HCT116 (cell line): ENCODE data around the gene CNOT10. TPM values are rescaled to one million over a fixed set of nuclear protein-coding genes. Genes with fewer than 3 reads are reported as not detected.

Experiments used
- ATAC-seq: fragments of 200-7000 bp; cut with Tn5 transposase; 2 replicates; pipeline ENCODE4 v1.9.1; 2020; ENCODE audit warnings: mild to moderate bottlenecking, moderate library complexity
- BruUV-seq: library from RNA; stranded (reverse); fragments of 400-500 nt; replicated peaks from 2 replicates; lab custom pipeline; 2021; lab: Mats Ljungman, UMichigan
- CTCF ChIA-PET: fragments of 300-600 bp; sonication (Branson Sonifier 250); formaldehyde crosslinking; loops from one replicate; lab custom pipeline; 2021; ENCODE audit warnings: antibody characterized with exemption; lab: Charles Lee
- POLR2A ChIA-PET: fragments of 300-600, 350-600 bp; sonication (Branson Sonifier 250); formaldehyde crosslinking; loops from one replicate; lab custom pipeline; 2021; ENCODE audit warnings: antibody characterized with exemption; lab: Charles Lee
- RAD21 ChIA-PET, 2 experiments: fragments of 300-600 bp; sonication (Branson Sonifier 250); formaldehyde crosslinking; loops; one replicate each; lab custom pipeline; 2023; ENCODE audit warnings: low total read pairs in 2 of 2; ENCODE audit not compliant: uncharacterized antibody in 2 of 2, unreplicated experiment in 2 of 2, low non-redundant PET in 1 of 2; lab: Charles Lee
- DNase-seq: peaks from one replicate; pipeline ENCODE4 v3.0.0-alpha.2; 2010; ENCODE audit warnings: low read depth, low spot score
- H2AFZ ChIP-seq: fragments of 200-600 bp; shearing (Covaris generic), sonication (generic); 2 replicates; pipeline ENCODE4 v1.6.1; 2017; ENCODE audit warnings: low read depth, mixed run types, mixed read lengths, antibody characterized with exemption, low read length; ENCODE audit not compliant: poor library complexity, severe bottlenecking
- H3K27ac ChIP-seq: 2 replicates; pipeline ENCODE4 v1.5.1; 2012; ENCODE audit warnings: low read depth, low read length
- H3K27me3 ChIP-seq: fragments of 200-600 bp; sonication (generic); 2 replicates; pipeline ENCODE4 v1.6.1; 2016; ENCODE audit warnings: mixed run types, low read length, mixed read lengths; ENCODE audit not compliant: insufficient read depth
- H3K36me3 ChIP-seq, 2 experiments: fragments of 200-500 bp in 1 of 2; fragments of 200-600 bp in 1 of 2; sonication (Bioruptor generic) in 1 of 2; sonication (generic) in 1 of 2; 2 replicates each; pipeline versions ENCODE4 v1.5.1 to v1.6.1; 2014 to 2016; ENCODE audit warnings: low read length in 2 of 2, inconsistent platforms in 1 of 2, mixed read lengths in 1 of 2, mixed run types in 1 of 2; ENCODE audit not compliant: insufficient read depth in 2 of 2, control insufficient read depth in 1 of 2
- H3K4me1 ChIP-seq, 2 experiments: fragments of 200-600 bp in 1 of 2; sonication (generic) in 1 of 2; 2 replicates each; pipeline versions ENCODE4 v1.5.1 to v1.6.1; 2012 to 2017; ENCODE audit warnings: low read length in 2 of 2, inconsistent platforms in 1 of 2, mild to moderate bottlenecking in 1 of 2, mixed read lengths in 1 of 2, mixed run types in 1 of 2, moderate library complexity in 1 of 2; ENCODE audit not compliant: insufficient read depth in 2 of 2, control insufficient read depth in 1 of 2
- H3K4me2 ChIP-seq: fragments of 200-600 bp; sonication (generic); 2 replicates; pipeline ENCODE4 v1.6.1; 2017; ENCODE audit warnings: mixed run types, low read length, mixed read lengths
- H3K4me3 ChIP-seq, 2 experiments: fragments of 200-600 bp in 1 of 2; sonication (generic) in 1 of 2; replicated peaks in 1 of 2; 2 replicates each; pipeline ENCODE4 v1.5.1; 2011 to 2016; ENCODE audit warnings: low read length in 2 of 2, control low read depth in 1 of 2, low read depth in 1 of 2, mild to moderate bottlenecking in 1 of 2, mixed read lengths in 1 of 2, mixed run types in 1 of 2
- H3K79me2 ChIP-seq: fragments of 200-600 bp; sonication (generic); 2 replicates; pipeline ENCODE4 v1.6.1; 2017; ENCODE audit warnings: mild to moderate bottlenecking, mixed run types, low read length, moderate library complexity, mixed read lengths; ENCODE audit not compliant: insufficient read depth
- H3K9ac ChIP-seq: fragments of 200-600 bp; sonication (generic); 2 replicates; pipeline ENCODE4 v1.6.1; 2016; ENCODE audit warnings: low read length, mixed read lengths
- H3K9me2 ChIP-seq: fragments of 200-600 bp; sonication (generic), shearing (Covaris generic); 2 replicates; pipeline ENCODE4 v1.6.1; 2017; ENCODE audit warnings: mixed run types, mild to moderate bottlenecking, moderate library complexity; ENCODE audit not compliant: insufficient read depth
- H3K9me3 ChIP-seq, 2 experiments: fragments of 200-500 bp in 1 of 2; fragments of 200-600 bp in 1 of 2; sonication (Bioruptor generic) in 1 of 2; sonication (generic) in 1 of 2; 2 replicates each; pipeline ENCODE4 v1.6.1; 2014 to 2017; ENCODE audit warnings: low read length in 2 of 2, mixed read lengths in 2 of 2, inconsistent platforms in 1 of 2, low read depth in 1 of 2, mild to moderate bottlenecking in 1 of 2, mixed run types in 1 of 2, moderate library complexity in 1 of 2; ENCODE audit not compliant: control insufficient read depth in 1 of 2, insufficient read depth in 1 of 2
- H4K20me1 ChIP-seq: fragments of 200-600 bp; sonication (generic), shearing (Covaris generic); 2 replicates; pipeline ENCODE4 v1.6.1; 2017; ENCODE audit warnings: mixed run types, mild to moderate bottlenecking, moderate library complexity; ENCODE audit not compliant: insufficient read depth
- ATF3 ChIP-seq: IDR thresholded peaks from 2 replicates; pipeline ENCODE4 v1.6.1; 2012
- CBX3 ChIP-seq: IDR thresholded peaks from 2 replicates; pipeline ENCODE4 v1.6.1; 2012; ENCODE audit warnings: low read depth
- CEBPB ChIP-seq: IDR thresholded peaks from 2 replicates; pipeline ENCODE4 v1.6.1; 2012; ENCODE audit warnings: low read depth
- EGR1 ChIP-seq: IDR thresholded peaks from 2 replicates; pipeline ENCODE4 v1.6.1; 2012; ENCODE audit warnings: low read depth
- ELF1 ChIP-seq: IDR thresholded peaks from 2 replicates; pipeline ENCODE4 v1.6.1; 2012; ENCODE audit warnings: low read depth, borderline replicate concordance
- EZH2 ChIP-seq: fragments of 200-600 bp; sonication (generic); IDR thresholded peaks from 2 replicates; pipeline ENCODE4 v1.6.1; 2017; ENCODE audit warnings: antibody characterized with exemption, mixed run types
- EZH2phosphoT487 ChIP-seq: fragments of 200-600 bp; IDR thresholded peaks from 2 replicates; pipeline ENCODE4 v1.6.1; 2018; ENCODE audit warnings: antibody characterized with exemption, borderline replicate concordance
- FOSL1 ChIP-seq: IDR thresholded peaks from 2 replicates; pipeline ENCODE4 v1.6.1; 2012; ENCODE audit warnings: low read depth
- JUND ChIP-seq: IDR thresholded peaks from 2 replicates; pipeline ENCODE4 v1.6.1; 2012
- MAX ChIP-seq: IDR thresholded peaks from 2 replicates; pipeline ENCODE4 v1.6.1; 2012
- POLR2A ChIP-seq: IDR thresholded peaks from 2 replicates; pipeline ENCODE4 v1.7.0; 2011; ENCODE audit warnings: borderline replicate concordance; ENCODE audit not compliant: insufficient read depth, insufficient read length; ENCODE audit errors: extremely low read depth
- POLR2AphosphoS5 ChIP-seq: IDR thresholded peaks from 2 replicates; pipeline ENCODE4 v1.6.1; 2011; ENCODE audit warnings: mild to moderate bottlenecking, low read depth, low read length, moderate library complexity
- RAD21 ChIP-seq: IDR thresholded peaks from 2 replicates; pipeline ENCODE4 v1.6.1; 2012; ENCODE audit warnings: low read depth, mild to moderate bottlenecking
- REST ChIP-seq: IDR thresholded peaks from 2 replicates; pipeline ENCODE4 v1.6.1; 2012; ENCODE audit warnings: low read depth
- SP1 ChIP-seq: IDR thresholded peaks from 2 replicates; pipeline ENCODE4 v1.6.1; 2012; ENCODE audit warnings: low read depth
- SRF ChIP-seq: IDR thresholded peaks from 2 replicates; pipeline ENCODE4 v1.6.1; 2012; ENCODE audit warnings: low read depth
- TCF7L2 ChIP-seq: IDR thresholded peaks from 2 replicates; pipeline ENCODE4 v1.7.0; 2011; ENCODE audit warnings: borderline replicate concordance, inconsistent platforms; ENCODE audit not compliant: insufficient read depth, insufficient read length; ENCODE audit errors: extremely low read depth
- YY1 ChIP-seq: IDR thresholded peaks from 2 replicates; pipeline ENCODE4 v1.6.1; 2011; ENCODE audit warnings: low read length, low read depth, moderate library complexity, mild to moderate bottlenecking; ENCODE audit not compliant: insufficient replicate concordance; ENCODE audit errors: extremely low read depth
- ZFX ChIP-seq: fragments of 450-650 bp; IDR thresholded peaks from 2 replicates; pipeline ENCODE4 v1.6.1; 2017
- ZNF274 ChIP-seq: fragments of 200-500 bp; sonication (Bioruptor generic); IDR thresholded peaks from 2 replicates; pipeline ENCODE4 v1.6.1; 2014; ENCODE audit warnings: mild to moderate bottlenecking, low read depth, low read length, inconsistent platforms
- intact Hi-C: fragments of 100-400 bp; cut with micrococcal nuclease; formaldehyde crosslinking; loops from 2 replicates; pipeline ENCODE4 v1.10.0; 2022
- total RNA-seq: library from RNA; stranded (reverse); gene quantifications from one replicate; pipeline ENCODE4 v1.2.1, GENCODE V29; 2021; ENCODE audit not compliant: unreplicated experiment

Gene CNOT10
- total RNA-seq, 1 experiment from 2014 or later = 47.4 TPM

- Histone ChIP-seq H3K9me3 (no peaks in the 10 kb centered on the region), H3K4me1 (no peaks in the 10 kb centered on the region), H3K4me3 (no peak overlapping the region), H3K79me2 (no peaks in the 10 kb centered on the region), H3K27me3 (no peaks in the 10 kb centered on the region), H3K36me3 (peaks cover 0 to 5% of the 10 kb centered on the region in 2 experiments; a peak in 1 of 4 replicates), H3K9ac (no peak overlapping the region), H3K27ac (no peak overlapping the region), H3K9me2 (no peaks in the 10 kb centered on the region), H4K20me1 (no peaks in the 10 kb centered on the region), H3K4me2 (no peak overlapping the region), H2AFZ (no peak overlapping the region)
- no TSS peak for BruUV-seq
- intact Hi-C loops = no loop called here
- CTCF ChIA-PET = no interaction called here
- DNase-seq (no peak), ATAC-seq (no peak)
- RAD21 ChIA-PET = no interaction called here
- TF ChIP-seq SRF (no peak), EZH2phosphoT487 (no peak), EGR1 (no peak), ZNF274 (no peak), MAX (no peak), POLR2A (no peak), FOSL1 (no peak), RAD21 (no peak), CBX3 (no peak), ZFX (no peak), ELF1 (no peak), TCF7L2 (no peak), YY1 (no peak), REST (no peak), SP1 (no peak), CEBPB (no peak), JUND (no peak), POLR2AphosphoS5 (no peak), ATF3 (no peak), EZH2 (no peak)
- POLR2A ChIA-PET = no interaction called here
Observed at GRCh38 chr3:32755761-32756160, 70.8 kb downstream of the CNOT10 start.
